Astrocyte (in vitro differentiated cells and primary cell): ENCODE data around the gene SPATA1. TPM values are rescaled to one million over a fixed set of nuclear protein-coding genes. Genes with fewer than 3 reads are reported as not detected.

Experiments
- DNase-seq: peaks from one replicate; pipeline ENCODE4 v3.0.0-alpha.2; 2010; ENCODE audit warnings: low read depth
- FAIRE-seq: peaks from 2 replicates; lab custom pipeline; 2011; peaks lifted over from hg19 to GRCh38; lab: Jason Lieb, UNC
- H2AFZ ChIP-seq: 2 replicates; pipeline ENCODE4 v1.6.0; 2012; ENCODE audit warnings: low read depth, low read length, inconsistent platforms
- H3K27ac ChIP-seq: 2 replicates; pipeline ENCODE4 v1.5.1; 2011; ENCODE audit warnings: low read depth, low read length, inconsistent platforms
- H3K27me3 ChIP-seq: 2 replicates; pipeline ENCODE4 v1.6.0; 2011; ENCODE audit warnings: low read length, inconsistent platforms; ENCODE audit not compliant: insufficient read depth
- H3K36me3 ChIP-seq: 2 replicates; pipeline ENCODE4 v1.5.1; 2011; ENCODE audit warnings: low read length, inconsistent platforms; ENCODE audit not compliant: insufficient read depth
- H3K4me1 ChIP-seq: 2 replicates; pipeline ENCODE4 v1.5.1; 2011; ENCODE audit warnings: low read length, inconsistent platforms; ENCODE audit not compliant: insufficient read depth
- H3K4me2 ChIP-seq: 2 replicates; pipeline ENCODE4 v1.6.0; 2012; ENCODE audit warnings: low read length, inconsistent platforms
- H3K4me3 ChIP-seq: 2 replicates; pipeline ENCODE4 v1.5.1; 2011; ENCODE audit warnings: low read depth, mild to moderate bottlenecking, low read length, inconsistent platforms; ENCODE audit not compliant: insufficient read depth
- H3K79me2 ChIP-seq: 2 replicates; pipeline ENCODE4 v1.6.0; 2012; ENCODE audit warnings: mild to moderate bottlenecking, low read length, inconsistent platforms; ENCODE audit not compliant: insufficient read depth
- H3K9ac ChIP-seq: 2 replicates; pipeline ENCODE4 v1.6.0; 2012; ENCODE audit warnings: mild to moderate bottlenecking, low read length, inconsistent platforms
- H3K9me3 ChIP-seq: 2 replicates; pipeline ENCODE4 v1.5.1; 2012; ENCODE audit warnings: low read depth, mild to moderate bottlenecking, low read length, inconsistent platforms; ENCODE audit not compliant: insufficient read depth
- H4K20me1 ChIP-seq: 2 replicates; pipeline ENCODE4 v1.6.0; 2012; ENCODE audit warnings: low read length, inconsistent platforms; ENCODE audit not compliant: insufficient read depth
- H3K27ac Mint-ChIP-seq: one replicate; pipeline ENCODE4 v1.8.0; 2021; ENCODE audit warnings: mild to moderate bottlenecking, mixed read lengths; ENCODE audit not compliant: unreplicated experiment
- H3K27me3 Mint-ChIP-seq: one replicate; pipeline ENCODE4 v1.8.0; 2021; ENCODE audit warnings: low read depth, mixed read lengths; ENCODE audit not compliant: unreplicated experiment
- H3K36me3 Mint-ChIP-seq: one replicate; pipeline ENCODE4 v1.8.0; 2021; ENCODE audit warnings: low read depth, mixed read lengths; ENCODE audit not compliant: unreplicated experiment
- H3K4me1 Mint-ChIP-seq: one replicate; pipeline ENCODE4 v1.8.0; 2021; ENCODE audit warnings: low read depth, mixed read lengths; ENCODE audit not compliant: unreplicated experiment
- H3K4me3 Mint-ChIP-seq: one replicate; pipeline ENCODE4 v1.8.0; 2021; ENCODE audit warnings: mild to moderate bottlenecking, moderate library complexity, mixed read lengths; ENCODE audit not compliant: unreplicated experiment
- H3K9me3 Mint-ChIP-seq: one replicate; pipeline ENCODE4 v1.8.0; 2021; ENCODE audit warnings: mild to moderate bottlenecking, mixed read lengths; ENCODE audit not compliant: unreplicated experiment
- CTCF ChIP-seq: IDR thresholded peaks from 2 replicates; pipeline ENCODE4 v1.5.1; 2011; ENCODE audit warnings: low read depth, mild to moderate bottlenecking, inconsistent platforms, low read length, moderate library complexity; ENCODE audit not compliant: insufficient read depth
- EZH2 ChIP-seq: IDR thresholded peaks from 2 replicates; pipeline ENCODE4 v1.6.1; 2012; ENCODE audit warnings: mild to moderate bottlenecking, low read length, inconsistent platforms; ENCODE audit not compliant: insufficient read depth
- total RNA-seq: library from RNA; stranded (reverse); gene quantifications from 2 replicates; pipeline ENCODE4 v1.2.1, GENCODE V29; 2021

The SPATA1 gene
- total RNA-seq, 1 donor from 2014 or later: 1.4 TPM

GRCh38 chr1:84493747-84494146 lies 12.4 kb upstream of the SPATA1 start:
- Histone ChIP-seq H3K4me3 (no peak overlapping the region), H3K4me1 (no peaks in the 10 kb centered on the region), H3K36me3 (peaks cover 53% of the 10 kb centered on the region), H3K9me3 (no peaks in the 10 kb centered on the region), H3K4me2 (no peak overlapping the region), H4K20me1 (no peaks in the 10 kb centered on the region), H3K27me3 (no peaks in the 10 kb centered on the region), H3K27ac (no peak overlapping the region), H2AFZ (no peak overlapping the region), H3K79me2 (peaks cover 7% of the 10 kb centered on the region), H3K9ac (no peak overlapping the region)
- H3K27ac Mint-ChIP-seq: no peak overlapping the region
- no peaks in the 10 kb centered on the region for H3K4me1 Mint-ChIP-seq
- TF ChIP-seq EZH2 (no peak), CTCF (no peak)
- no peaks in the 10 kb centered on the region for H3K27me3 Mint-ChIP-seq
- H3K9me3 Mint-ChIP-seq: no peaks in the 10 kb centered on the region
- peaks cover 13% of the 10 kb centered on the region for H3K36me3 Mint-ChIP-seq
- no peak for DNase-seq
- H3K4me3 Mint-ChIP-seq: no peak overlapping the region
- no peak for FAIRE-seq

GRCh38 chr1:84496498-84496897 lies 9.7 kb upstream of the SPATA1 start:
- H4K20me1 ChIP-seq: peaks cover 20% of the 10 kb centered on the region

More at GRCh38 chr1:84496498-84496897, 9.7 kb upstream of the SPATA1 start:
- no peaks in the 10 kb centered on the region for H3K4me1 ChIP-seq
- H3K36me3 ChIP-seq: peaks cover 50% of the 10 kb centered on the region
- H3K4me3 Mint-ChIP-seq: no peak overlapping the region
- FAIRE-seq (no peak), DNase-seq (no peak)
- H3K9me3 ChIP-seq: no peaks in the 10 kb centered on the region
- H2AFZ ChIP-seq: no peak overlapping the region
- H3K4me3 ChIP-seq: no peak overlapping the region
- H3K27ac Mint-ChIP-seq: no peak overlapping the region
- no peak overlapping the region for H3K4me2 ChIP-seq
- H3K79me2 ChIP-seq: peaks cover 35% of the 10 kb centered on the region
- peaks cover 13% of the 10 kb centered on the region for H3K36me3 Mint-ChIP-seq
- H3K4me1 Mint-ChIP-seq: peaks cover 4% of the 10 kb centered on the region
- no peaks in the 10 kb centered on the region for H3K27me3 ChIP-seq
- TF ChIP-seq EZH2: no peak
- no peak for TF ChIP-seq CTCF
- no peaks in the 10 kb centered on the region for H3K27me3 Mint-ChIP-seq
- H3K9me3 Mint-ChIP-seq: no peaks in the 10 kb centered on the region
- H3K27ac ChIP-seq: no peak overlapping the region
- H3K9ac ChIP-seq: no peak overlapping the region
